ENCODE results near the gene RYR2.

The RYR2 gene

GRCh38 chr1:237199026-237199425, 157.0 kb downstream of the RYR2 start:
- DNase-seq (ENCODE audit: low read depth in 2 of 2) = no peak

- DNase-seq (ENCODE audit: low read depth in 2 of 2) = no peak
Observed at GRCh38 chr1:237201155-237201554, 159.2 kb downstream of the RYR2 start.

- DNase-seq (ENCODE audit: low read depth in 2 of 2) = no peak
Observed at GRCh38 chr1:237204841-237205240, 162.9 kb downstream of the RYR2 start.

- DNase-seq (ENCODE audit: low read depth in 2 of 2) = no peak
Observed at GRCh38 chr1:237205400-237206064, 163.5 kb downstream of the RYR2 start.

GRCh38 chr1:237206065-237206414, 164.1 kb downstream of the RYR2 start:
- no peak for DNase-seq (ENCODE audit: low read depth in 2 of 2)

- no peak for DNase-seq (ENCODE audit: low read depth in 2 of 2)
Observed at GRCh38 chr1:237211031-237211430, 169.0 kb downstream of the RYR2 start.

GRCh38 chr1:237211540-237211939, 169.6 kb downstream of the RYR2 start:
- DNase-seq (ENCODE audit: low read depth in 2 of 2) = no peak

GRCh38 chr1:237219751-237220642, 178.0 kb downstream of the RYR2 start:
- no peak for DNase-seq (ENCODE audit: low read depth in 2 of 2)

GRCh38 chr1:237223419-237223818, 181.4 kb downstream of the RYR2 start:
- no peak for DNase-seq (ENCODE audit: low read depth in 2 of 2)

- DNase-seq (ENCODE audit: low read depth in 2 of 2) = no peak
Observed at GRCh38 chr1:237226177-237226944, 184.4 kb downstream of the RYR2 start.

GRCh38 chr1:237227476-237227875, 185.5 kb downstream of the RYR2 start:
- DNase-seq (ENCODE audit: low read depth in 2 of 2) = no peak

- no peak for DNase-seq (ENCODE audit: low read depth in 2 of 2)
Observed at GRCh38 chr1:237228421-237228820, 186.4 kb downstream of the RYR2 start.

- DNase-seq (ENCODE audit: low read depth in 2 of 2) = no peak
Observed at GRCh38 chr1:237229333-237229732, 187.3 kb downstream of the RYR2 start.

GRCh38 chr1:237232501-237232900, 190.5 kb downstream of the RYR2 start:
- no peak for DNase-seq (ENCODE audit: low read depth in 2 of 2)

- DNase-seq (ENCODE audit: low read depth in 2 of 2) = no peak
Observed at GRCh38 chr1:237235091-237235490, 193.1 kb downstream of the RYR2 start.

GRCh38 chr1:237237721-237238120, 195.7 kb downstream of the RYR2 start:
- DNase-seq (ENCODE audit: low read depth in 2 of 2) = no peak

GRCh38 chr1:237239248-237239647, 197.3 kb downstream of the RYR2 start:
- DNase-seq (ENCODE audit: low read depth in 2 of 2) = no peak

- no peak for DNase-seq (ENCODE audit: low read depth in 2 of 2)
Observed at GRCh38 chr1:237241038-237241437, 199.1 kb downstream of the RYR2 start.

- DNase-seq (ENCODE audit: low read depth in 2 of 2) = no peak
Observed at GRCh38 chr1:237244778-237245177, 202.8 kb downstream of the RYR2 start.

- DNase-seq (ENCODE audit: low read depth in 2 of 2) = no peak
Observed at GRCh38 chr1:237247442-237247841, 205.5 kb downstream of the RYR2 start.

- DNase-seq (ENCODE audit: low read depth in 2 of 2) = no peak
Observed at GRCh38 chr1:237249120-237249519, 207.1 kb downstream of the RYR2 start.

- no peak for DNase-seq (ENCODE audit: low read depth in 2 of 2)
Observed at GRCh38 chr1:237250055-237250454, 208.1 kb downstream of the RYR2 start.

GRCh38 chr1:237255071-237255470, 213.1 kb downstream of the RYR2 start:
- no peak for DNase-seq (ENCODE audit: low read depth in 2 of 2)

All from stimulated activated CD8-positive, alpha-beta memory T cell treated with anti-CD3 and anti-CD28 coated beads, Interleukin-7, amount 100 ng/mL, for 4 hours (primary cell).